ENCODE measurements around the gene GTF2F2.

The GTF2F2 gene

GRCh38 chr13:45305079-45305478, 184.8 kb downstream of the GTF2F2 start:
- DNase-seq, result no peak

GRCh38 chr13:45306966-45307365, 186.7 kb downstream of the GTF2F2 start:
- no peak for DNase-seq

GRCh38 chr13:45310341-45311131, 190.2 kb downstream of the GTF2F2 start:
- DNase-seq, result no peak

- no peak for DNase-seq
These were observed 194.5 kb downstream of the GTF2F2 start for GRCh38 chr13:45314822-45315221.

- no peak for DNase-seq
These were observed 195.3 kb downstream of the GTF2F2 start for GRCh38 chr13:45315520-45316167.

- no peak for DNase-seq
These were observed 196.0 kb downstream of the GTF2F2 start for GRCh38 chr13:45316338-45316737.

- no peak for DNase-seq
These were observed 196.7 kb downstream of the GTF2F2 start for GRCh38 chr13:45316996-45317395.

GRCh38 chr13:45320876-45321629, 200.7 kb downstream of the GTF2F2 start:
- DNase-seq, result no peak

- no peak for DNase-seq
These were observed 205.5 kb downstream of the GTF2F2 start for GRCh38 chr13:45325806-45326205.

- no peak for DNase-seq
These were observed 207.1 kb downstream of the GTF2F2 start for GRCh38 chr13:45327253-45327955.

GRCh38 chr13:45328661-45329111, 208.4 kb downstream of the GTF2F2 start:
- no peak for DNase-seq

GRCh38 chr13:45331123-45331619, 210.9 kb downstream of the GTF2F2 start:
- DNase-seq, result peak in 1 of 2 experiments; percentile 14

GRCh38 chr13:45331692-45332035, 211.4 kb downstream of the GTF2F2 start:
- no peak for DNase-seq

GRCh38 chr13:45332036-45332830, 211.9 kb downstream of the GTF2F2 start:
- DNase-seq, result no peak

- no peak for DNase-seq
These were observed 212.5 kb downstream of the GTF2F2 start for GRCh38 chr13:45332831-45333219.

- no peak for DNase-seq
These were observed 213.1 kb downstream of the GTF2F2 start for GRCh38 chr13:45333251-45333976.
